HCT116 (cell line): Measurements from ENCODE around the gene HIRA. TPM values are rescaled to one million over a fixed set of nuclear protein-coding genes. Genes with fewer than 3 reads are reported as not detected.

ENCODE experiments used
- ATAC-seq: fragments of 200-7000 bp; cut with Tn5 transposase; 2 replicates; pipeline ENCODE4 v1.9.1; 2020; ENCODE audit warnings: mild to moderate bottlenecking, moderate library complexity
- BruUV-seq: library from RNA; stranded (reverse); fragments of 400-500 nt; replicated peaks from 2 replicates; lab custom pipeline; 2021; lab: Mats Ljungman, UMichigan
- CTCF ChIA-PET: fragments of 300-600 bp; sonication (Branson Sonifier 250); formaldehyde crosslinking; loops from one replicate; lab custom pipeline; 2021; ENCODE audit warnings: antibody characterized with exemption; lab: Charles Lee
- POLR2A ChIA-PET: fragments of 300-600, 350-600 bp; sonication (Branson Sonifier 250); formaldehyde crosslinking; loops from one replicate; lab custom pipeline; 2021; ENCODE audit warnings: antibody characterized with exemption; lab: Charles Lee
- RAD21 ChIA-PET, 2 experiments: fragments of 300-600 bp; sonication (Branson Sonifier 250); formaldehyde crosslinking; loops; one replicate each; lab custom pipeline; 2023; ENCODE audit warnings: low total read pairs in 2 of 2; ENCODE audit not compliant: uncharacterized antibody in 2 of 2, unreplicated experiment in 2 of 2, low non-redundant PET in 1 of 2; lab: Charles Lee
- DNase-seq: peaks from one replicate; pipeline ENCODE4 v3.0.0-alpha.2; 2010; ENCODE audit warnings: low read depth, low spot score
- H2AFZ ChIP-seq: fragments of 200-600 bp; shearing (Covaris generic), sonication (generic); 2 replicates; pipeline ENCODE4 v1.6.1; 2017; ENCODE audit warnings: low read depth, mixed run types, mixed read lengths, antibody characterized with exemption, low read length; ENCODE audit not compliant: poor library complexity, severe bottlenecking
- H3K27ac ChIP-seq: 2 replicates; pipeline ENCODE4 v1.5.1; 2012; ENCODE audit warnings: low read depth, low read length
- H3K27me3 ChIP-seq: fragments of 200-600 bp; sonication (generic); 2 replicates; pipeline ENCODE4 v1.6.1; 2016; ENCODE audit warnings: mixed run types, low read length, mixed read lengths; ENCODE audit not compliant: insufficient read depth
- H3K36me3 ChIP-seq, 2 experiments: fragments of 200-500 bp in 1 of 2; fragments of 200-600 bp in 1 of 2; sonication (Bioruptor generic) in 1 of 2; sonication (generic) in 1 of 2; 2 replicates each; pipeline versions ENCODE4 v1.5.1 to v1.6.1; 2014 to 2016; ENCODE audit warnings: low read length in 2 of 2, inconsistent platforms in 1 of 2, mixed read lengths in 1 of 2, mixed run types in 1 of 2; ENCODE audit not compliant: insufficient read depth in 2 of 2, control insufficient read depth in 1 of 2
- H3K4me1 ChIP-seq, 2 experiments: fragments of 200-600 bp in 1 of 2; sonication (generic) in 1 of 2; 2 replicates each; pipeline versions ENCODE4 v1.5.1 to v1.6.1; 2012 to 2017; ENCODE audit warnings: low read length in 2 of 2, inconsistent platforms in 1 of 2, mild to moderate bottlenecking in 1 of 2, mixed read lengths in 1 of 2, mixed run types in 1 of 2, moderate library complexity in 1 of 2; ENCODE audit not compliant: insufficient read depth in 2 of 2, control insufficient read depth in 1 of 2
- H3K4me2 ChIP-seq: fragments of 200-600 bp; sonication (generic); 2 replicates; pipeline ENCODE4 v1.6.1; 2017; ENCODE audit warnings: mixed run types, low read length, mixed read lengths
- H3K4me3 ChIP-seq, 2 experiments: fragments of 200-600 bp in 1 of 2; sonication (generic) in 1 of 2; replicated peaks in 1 of 2; 2 replicates each; pipeline ENCODE4 v1.5.1; 2011 to 2016; ENCODE audit warnings: low read length in 2 of 2, control low read depth in 1 of 2, low read depth in 1 of 2, mild to moderate bottlenecking in 1 of 2, mixed read lengths in 1 of 2, mixed run types in 1 of 2
- H3K79me2 ChIP-seq: fragments of 200-600 bp; sonication (generic); 2 replicates; pipeline ENCODE4 v1.6.1; 2017; ENCODE audit warnings: mild to moderate bottlenecking, mixed run types, low read length, moderate library complexity, mixed read lengths; ENCODE audit not compliant: insufficient read depth
- H3K9ac ChIP-seq: fragments of 200-600 bp; sonication (generic); 2 replicates; pipeline ENCODE4 v1.6.1; 2016; ENCODE audit warnings: low read length, mixed read lengths
- H3K9me2 ChIP-seq: fragments of 200-600 bp; sonication (generic), shearing (Covaris generic); 2 replicates; pipeline ENCODE4 v1.6.1; 2017; ENCODE audit warnings: mixed run types, mild to moderate bottlenecking, moderate library complexity; ENCODE audit not compliant: insufficient read depth
- H3K9me3 ChIP-seq, 2 experiments: fragments of 200-500 bp in 1 of 2; fragments of 200-600 bp in 1 of 2; sonication (Bioruptor generic) in 1 of 2; sonication (generic) in 1 of 2; 2 replicates each; pipeline ENCODE4 v1.6.1; 2014 to 2017; ENCODE audit warnings: low read length in 2 of 2, mixed read lengths in 2 of 2, inconsistent platforms in 1 of 2, low read depth in 1 of 2, mild to moderate bottlenecking in 1 of 2, mixed run types in 1 of 2, moderate library complexity in 1 of 2; ENCODE audit not compliant: control insufficient read depth in 1 of 2, insufficient read depth in 1 of 2
- H4K20me1 ChIP-seq: fragments of 200-600 bp; sonication (generic), shearing (Covaris generic); 2 replicates; pipeline ENCODE4 v1.6.1; 2017; ENCODE audit warnings: mixed run types, mild to moderate bottlenecking, moderate library complexity; ENCODE audit not compliant: insufficient read depth
- EGR1 ChIP-seq: IDR thresholded peaks from 2 replicates; pipeline ENCODE4 v1.6.1; 2012; ENCODE audit warnings: low read depth
- ELF1 ChIP-seq: IDR thresholded peaks from 2 replicates; pipeline ENCODE4 v1.6.1; 2012; ENCODE audit warnings: low read depth, borderline replicate concordance
- EZH2 ChIP-seq: fragments of 200-600 bp; sonication (generic); IDR thresholded peaks from 2 replicates; pipeline ENCODE4 v1.6.1; 2017; ENCODE audit warnings: antibody characterized with exemption, mixed run types
- EZH2phosphoT487 ChIP-seq: fragments of 200-600 bp; IDR thresholded peaks from 2 replicates; pipeline ENCODE4 v1.6.1; 2018; ENCODE audit warnings: antibody characterized with exemption, borderline replicate concordance
- FOSL1 ChIP-seq: IDR thresholded peaks from 2 replicates; pipeline ENCODE4 v1.6.1; 2012; ENCODE audit warnings: low read depth
- JUND ChIP-seq: IDR thresholded peaks from 2 replicates; pipeline ENCODE4 v1.6.1; 2012
- POLR2A ChIP-seq: IDR thresholded peaks from 2 replicates; pipeline ENCODE4 v1.7.0; 2011; ENCODE audit warnings: borderline replicate concordance; ENCODE audit not compliant: insufficient read depth, insufficient read length; ENCODE audit errors: extremely low read depth
- POLR2AphosphoS5 ChIP-seq: IDR thresholded peaks from 2 replicates; pipeline ENCODE4 v1.6.1; 2011; ENCODE audit warnings: mild to moderate bottlenecking, low read depth, low read length, moderate library complexity
- RAD21 ChIP-seq: IDR thresholded peaks from 2 replicates; pipeline ENCODE4 v1.6.1; 2012; ENCODE audit warnings: low read depth, mild to moderate bottlenecking
- SP1 ChIP-seq: IDR thresholded peaks from 2 replicates; pipeline ENCODE4 v1.6.1; 2012; ENCODE audit warnings: low read depth
- SRF ChIP-seq: IDR thresholded peaks from 2 replicates; pipeline ENCODE4 v1.6.1; 2012; ENCODE audit warnings: low read depth
- ZNF274 ChIP-seq: fragments of 200-500 bp; sonication (Bioruptor generic); IDR thresholded peaks from 2 replicates; pipeline ENCODE4 v1.6.1; 2014; ENCODE audit warnings: mild to moderate bottlenecking, low read depth, low read length, inconsistent platforms
- intact Hi-C: fragments of 100-400 bp; cut with micrococcal nuclease; formaldehyde crosslinking; loops from 2 replicates; pipeline ENCODE4 v1.10.0; 2022
- total RNA-seq: library from RNA; stranded (reverse); gene quantifications from one replicate; pipeline ENCODE4 v1.2.1, GENCODE V29; 2021; ENCODE audit not compliant: unreplicated experiment
- TF ChIP-seq, protein P1 (sequence below): IDR thresholded peaks from 2 replicates; pipeline ENCODE4 v1.6.1; 2012
- TF ChIP-seq, protein P2 (sequence below): IDR thresholded peaks from 2 replicates; pipeline ENCODE4 v1.6.1; 2011; ENCODE audit warnings: mild to moderate bottlenecking, low read length, moderate library complexity; ENCODE audit not compliant: insufficient replicate concordance; ENCODE audit errors: extremely low read depth
- TF ChIP-seq, protein P3 (sequence below): IDR thresholded peaks from 2 replicates; pipeline ENCODE4 v1.6.1; 2012; ENCODE audit warnings: low read depth

HIRA gene
- total RNA-seq, 1 experiment from 2014 or later: 30.6 TPM

DNA sequence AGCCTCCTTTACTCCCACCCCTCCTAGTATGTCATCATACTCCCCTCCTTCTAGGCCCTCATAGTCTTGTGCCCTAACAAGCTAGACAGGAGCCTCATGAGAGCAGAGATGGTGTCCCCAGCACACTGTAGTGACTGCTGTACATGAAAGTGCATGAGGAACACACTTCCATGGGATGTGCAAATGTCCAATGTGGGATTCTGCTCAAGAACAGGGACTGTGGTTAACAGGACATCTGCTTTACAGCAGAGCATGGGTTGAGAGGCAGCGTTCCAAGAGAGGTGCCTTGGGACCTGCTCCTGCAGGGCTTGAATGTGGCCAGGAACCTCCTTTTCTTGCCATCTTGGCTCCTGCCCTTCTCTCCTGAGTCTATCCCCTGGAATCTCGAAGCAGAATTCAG lies 45.3 kb downstream of the HIRA start:
- POLR2A ChIA-PET: no interaction called here
- Histone ChIP-seq H3K79me2 (no peaks in the 10 kb centered on the region), H4K20me1 (no peaks in the 10 kb centered on the region), H3K4me3 (no peak overlapping the region), H3K9me2 (no peaks in the 10 kb centered on the region), H2AFZ (no peak overlapping the region), H3K9me3 (no peaks in the 10 kb centered on the region), H3K36me3 (peaks cover 52 to 62% of the 10 kb centered on the region in 2 experiments), H3K27ac (no peak overlapping the region), H3K4me1 (no peaks in the 10 kb centered on the region), H3K27me3 (no peaks in the 10 kb centered on the region), H3K9ac (no peak overlapping the region), H3K4me2 (no peak overlapping the region)
- RAD21 ChIA-PET: no interaction called here
- ATAC-seq (no peak), DNase-seq (no peak)
- intact Hi-C loops: no loop called here
- no TSS peak for BruUV-seq
- CTCF ChIA-PET: no interaction called here
- TF ChIP-seq EZH2 (no peak), SP1 (no peak), POLR2AphosphoS5 (no peak), JUND (no peak), FOSL1 (no peak), POLR2A (no peak)

DNA sequence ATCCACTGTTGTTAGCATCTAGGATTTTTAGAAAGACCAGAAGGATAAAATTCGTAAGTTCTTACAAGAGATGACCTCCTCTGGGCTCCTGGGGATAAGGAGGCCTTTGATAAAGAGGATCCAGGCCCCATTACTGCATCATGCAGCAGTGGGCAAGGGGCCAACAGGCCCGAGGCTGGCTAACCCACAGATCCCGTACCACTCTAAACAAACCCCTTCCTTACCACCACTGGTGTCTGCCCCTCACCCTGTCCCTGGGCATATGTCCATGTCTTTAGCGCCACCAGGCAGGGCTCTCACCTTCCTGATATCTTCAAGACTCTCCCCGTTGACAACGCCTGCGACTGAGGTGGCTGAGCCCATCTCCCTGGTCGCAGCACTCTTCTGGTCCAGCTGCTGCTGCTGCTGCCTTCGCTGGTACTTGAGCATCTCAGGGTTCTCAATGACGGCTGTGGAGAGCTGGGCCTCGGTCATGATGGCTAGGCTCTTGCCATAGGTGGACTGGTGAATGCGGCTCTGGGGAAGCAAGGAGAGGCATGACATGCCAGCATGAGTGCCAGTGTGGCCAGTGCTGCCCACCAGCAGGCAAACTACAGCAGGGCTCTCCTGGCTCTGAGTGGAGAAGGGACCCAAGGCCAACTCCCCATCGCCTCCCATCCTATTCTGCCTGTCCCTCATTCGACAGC lies 46.2 kb downstream of the HIRA start:
- Histone ChIP-seq H2AFZ (no peak overlapping the region), H3K4me2 (no peak overlapping the region), H3K36me3 (peaks cover 47 to 55% of the 10 kb centered on the region in 2 experiments), H3K9me2 (no peaks in the 10 kb centered on the region), H3K79me2 (no peaks in the 10 kb centered on the region), H4K20me1 (no peaks in the 10 kb centered on the region), H3K27ac (no peak overlapping the region), H3K9ac (no peak overlapping the region), H3K27me3 (no peaks in the 10 kb centered on the region), H3K9me3 (no peaks in the 10 kb centered on the region), H3K4me1 (no peaks in the 10 kb centered on the region; a peak in 1 of 4 replicates), H3K4me3 (no peak overlapping the region)
- BruUV-seq: no TSS peak
- POLR2A ChIA-PET: no interaction called here
- RAD21 ChIA-PET: no interaction called here
- CTCF ChIA-PET: no interaction called here
- ATAC-seq (no peak), DNase-seq (no peak)
- intact Hi-C loops: no loop called here
- TF ChIP-seq, protein P1, sequence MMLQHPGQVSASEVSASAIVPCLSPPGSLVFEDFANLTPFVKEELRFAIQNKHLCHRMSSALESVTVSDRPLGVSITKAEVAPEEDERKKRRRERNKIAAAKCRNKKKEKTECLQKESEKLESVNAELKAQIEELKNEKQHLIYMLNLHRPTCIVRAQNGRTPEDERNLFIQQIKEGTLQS: no peak
- TF ChIP-seq ELF1 (no peak), SP1 (no peak), EGR1 (no peak), EZH2phosphoT487 (no peak), SRF (no peak), ZNF274 (no peak), JUND (no peak), RAD21 (no peak)
- TF ChIP-seq, protein P2, sequence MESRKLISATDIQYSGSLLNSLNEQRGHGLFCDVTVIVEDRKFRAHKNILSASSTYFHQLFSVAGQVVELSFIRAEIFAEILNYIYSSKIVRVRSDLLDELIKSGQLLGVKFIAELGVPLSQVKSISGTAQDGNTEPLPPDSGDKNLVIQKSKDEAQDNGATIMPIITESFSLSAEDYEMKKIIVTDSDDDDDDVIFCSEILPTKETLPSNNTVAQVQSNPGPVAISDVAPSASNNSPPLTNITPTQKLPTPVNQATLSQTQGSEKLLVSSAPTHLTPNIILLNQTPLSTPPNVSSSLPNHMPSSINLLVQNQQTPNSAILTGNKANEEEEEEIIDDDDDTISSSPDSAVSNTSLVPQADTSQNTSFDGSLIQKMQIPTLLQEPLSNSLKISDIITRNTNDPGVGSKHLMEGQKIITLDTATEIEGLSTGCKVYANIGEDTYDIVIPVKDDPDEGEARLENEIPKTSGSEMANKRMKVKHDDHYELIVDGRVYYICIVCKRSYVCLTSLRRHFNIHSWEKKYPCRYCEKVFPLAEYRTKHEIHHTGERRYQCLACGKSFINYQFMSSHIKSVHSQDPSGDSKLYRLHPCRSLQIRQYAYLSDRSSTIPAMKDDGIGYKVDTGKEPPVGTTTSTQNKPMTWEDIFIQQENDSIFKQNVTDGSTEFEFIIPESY: no peak
- TF ChIP-seq, protein P3, sequence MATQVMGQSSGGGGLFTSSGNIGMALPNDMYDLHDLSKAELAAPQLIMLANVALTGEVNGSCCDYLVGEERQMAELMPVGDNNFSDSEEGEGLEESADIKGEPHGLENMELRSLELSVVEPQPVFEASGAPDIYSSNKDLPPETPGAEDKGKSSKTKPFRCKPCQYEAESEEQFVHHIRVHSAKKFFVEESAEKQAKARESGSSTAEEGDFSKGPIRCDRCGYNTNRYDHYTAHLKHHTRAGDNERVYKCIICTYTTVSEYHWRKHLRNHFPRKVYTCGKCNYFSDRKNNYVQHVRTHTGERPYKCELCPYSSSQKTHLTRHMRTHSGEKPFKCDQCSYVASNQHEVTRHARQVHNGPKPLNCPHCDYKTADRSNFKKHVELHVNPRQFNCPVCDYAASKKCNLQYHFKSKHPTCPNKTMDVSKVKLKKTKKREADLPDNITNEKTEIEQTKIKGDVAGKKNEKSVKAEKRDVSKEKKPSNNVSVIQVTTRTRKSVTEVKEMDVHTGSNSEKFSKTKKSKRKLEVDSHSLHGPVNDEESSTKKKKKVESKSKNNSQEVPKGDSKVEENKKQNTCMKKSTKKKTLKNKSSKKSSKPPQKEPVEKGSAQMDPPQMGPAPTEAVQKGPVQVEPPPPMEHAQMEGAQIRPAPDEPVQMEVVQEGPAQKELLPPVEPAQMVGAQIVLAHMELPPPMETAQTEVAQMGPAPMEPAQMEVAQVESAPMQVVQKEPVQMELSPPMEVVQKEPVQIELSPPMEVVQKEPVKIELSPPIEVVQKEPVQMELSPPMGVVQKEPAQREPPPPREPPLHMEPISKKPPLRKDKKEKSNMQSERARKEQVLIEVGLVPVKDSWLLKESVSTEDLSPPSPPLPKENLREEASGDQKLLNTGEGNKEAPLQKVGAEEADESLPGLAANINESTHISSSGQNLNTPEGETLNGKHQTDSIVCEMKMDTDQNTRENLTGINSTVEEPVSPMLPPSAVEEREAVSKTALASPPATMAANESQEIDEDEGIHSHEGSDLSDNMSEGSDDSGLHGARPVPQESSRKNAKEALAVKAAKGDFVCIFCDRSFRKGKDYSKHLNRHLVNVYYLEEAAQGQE: no peak
